ENCODE data around the gene TNS3.

TNS3 gene

DNA sequence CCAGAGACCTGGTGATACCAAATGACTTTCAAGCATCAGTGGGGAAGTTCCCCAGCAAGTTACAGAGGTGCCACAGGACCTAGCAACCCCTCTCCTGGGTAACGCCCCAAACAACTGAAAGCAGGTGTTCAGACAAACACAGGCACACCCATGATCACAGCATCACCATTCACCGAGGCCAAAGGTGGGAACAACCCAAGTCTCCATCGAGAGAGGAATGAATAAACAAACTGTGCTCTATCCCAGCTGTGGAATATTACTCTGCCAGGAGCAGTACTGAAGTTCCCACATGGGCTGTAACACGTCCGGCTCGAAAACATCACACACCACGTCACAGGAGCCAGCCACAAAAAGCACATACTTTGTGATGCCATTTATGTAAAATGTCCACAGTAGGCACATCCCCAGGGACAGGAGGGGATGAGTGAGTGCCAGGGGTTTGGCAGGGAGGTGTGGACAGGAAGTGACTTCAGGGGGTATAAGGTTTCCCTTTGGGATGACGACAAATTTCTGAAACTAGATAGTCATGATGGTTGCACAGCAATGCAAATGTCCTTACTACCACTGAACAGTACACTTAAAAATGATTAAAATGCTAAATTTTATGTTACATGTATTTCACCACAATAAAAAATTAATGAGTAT is 222.8 kb downstream of the TNS3 start:
- no peak overlapping the region for H3K4me3 ChIP-seq (replicated peaks; ENCODE audit: low read depth, low read length)
- TF ChIP-seq, protein P1, sequence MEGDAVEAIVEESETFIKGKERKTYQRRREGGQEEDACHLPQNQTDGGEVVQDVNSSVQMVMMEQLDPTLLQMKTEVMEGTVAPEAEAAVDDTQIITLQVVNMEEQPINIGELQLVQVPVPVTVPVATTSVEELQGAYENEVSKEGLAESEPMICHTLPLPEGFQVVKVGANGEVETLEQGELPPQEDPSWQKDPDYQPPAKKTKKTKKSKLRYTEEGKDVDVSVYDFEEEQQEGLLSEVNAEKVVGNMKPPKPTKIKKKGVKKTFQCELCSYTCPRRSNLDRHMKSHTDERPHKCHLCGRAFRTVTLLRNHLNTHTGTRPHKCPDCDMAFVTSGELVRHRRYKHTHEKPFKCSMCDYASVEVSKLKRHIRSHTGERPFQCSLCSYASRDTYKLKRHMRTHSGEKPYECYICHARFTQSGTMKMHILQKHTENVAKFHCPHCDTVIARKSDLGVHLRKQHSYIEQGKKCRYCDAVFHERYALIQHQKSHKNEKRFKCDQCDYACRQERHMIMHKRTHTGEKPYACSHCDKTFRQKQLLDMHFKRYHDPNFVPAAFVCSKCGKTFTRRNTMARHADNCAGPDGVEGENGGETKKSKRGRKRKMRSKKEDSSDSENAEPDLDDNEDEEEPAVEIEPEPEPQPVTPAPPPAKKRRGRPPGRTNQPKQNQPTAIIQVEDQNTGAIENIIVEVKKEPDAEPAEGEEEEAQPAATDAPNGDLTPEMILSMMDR (IDR thresholded peaks at IDR 0.05; ENCODE audit: low read depth, low read length, missing control alignments) = no peak
- no peak for DNase-seq (ENCODE audit: extremely low read depth, low read depth)

DNA sequence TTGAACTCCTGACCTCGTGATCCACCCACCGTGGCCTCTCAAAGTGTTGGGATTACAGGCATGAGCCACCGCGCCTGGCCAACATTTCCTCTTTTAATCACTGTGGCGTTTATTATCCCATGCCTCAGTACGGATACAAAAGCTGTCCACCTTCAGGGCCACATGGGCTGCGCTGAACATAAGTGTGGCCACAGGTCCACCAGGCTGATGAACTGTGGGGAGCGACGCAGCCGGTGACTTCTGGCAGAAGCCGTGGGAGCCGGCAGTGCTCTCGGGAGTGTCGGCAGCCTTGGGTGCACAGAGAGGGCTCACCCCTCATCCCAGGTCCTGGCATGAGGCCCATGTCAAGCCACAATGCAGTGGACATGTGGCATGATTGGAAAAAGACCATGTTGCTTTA is 223.6 kb downstream of the TNS3 start:
- TF ChIP-seq, protein P1 (IDR thresholded peaks at IDR 0.05; ENCODE audit: low read depth, low read length, missing control alignments) = no peak
- no peak overlapping the region for H3K4me3 ChIP-seq (replicated peaks; ENCODE audit: low read depth, low read length)
- no peak for DNase-seq (ENCODE audit: extremely low read depth, low read depth)

DNA sequence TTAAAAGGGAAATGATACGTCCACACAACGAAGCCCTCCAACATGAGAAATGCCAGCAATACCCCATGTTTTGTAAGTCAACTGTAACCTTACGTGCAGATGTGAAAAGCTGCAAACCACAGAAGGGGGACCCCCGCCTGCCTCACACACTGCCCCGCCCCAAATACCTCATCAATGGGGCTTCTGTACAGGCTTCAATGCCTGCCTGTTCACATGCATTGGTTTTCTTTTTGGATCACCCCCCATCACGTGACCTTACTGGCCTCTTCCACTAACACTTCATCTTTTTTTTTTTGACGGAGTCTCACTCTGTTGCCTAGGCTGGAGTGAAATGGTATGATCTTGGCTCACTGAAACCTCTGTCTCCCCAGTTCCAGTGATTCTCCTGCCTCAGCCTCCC is 224.0 kb downstream of the TNS3 start:
- TF ChIP-seq, protein P1 (IDR thresholded peaks at IDR 0.05; ENCODE audit: low read depth, low read length, missing control alignments) = no peak
- no peak for DNase-seq (ENCODE audit: extremely low read depth, low read depth)
- no peak overlapping the region for H3K4me3 ChIP-seq (replicated peaks; ENCODE audit: low read depth, low read length)

DNA sequence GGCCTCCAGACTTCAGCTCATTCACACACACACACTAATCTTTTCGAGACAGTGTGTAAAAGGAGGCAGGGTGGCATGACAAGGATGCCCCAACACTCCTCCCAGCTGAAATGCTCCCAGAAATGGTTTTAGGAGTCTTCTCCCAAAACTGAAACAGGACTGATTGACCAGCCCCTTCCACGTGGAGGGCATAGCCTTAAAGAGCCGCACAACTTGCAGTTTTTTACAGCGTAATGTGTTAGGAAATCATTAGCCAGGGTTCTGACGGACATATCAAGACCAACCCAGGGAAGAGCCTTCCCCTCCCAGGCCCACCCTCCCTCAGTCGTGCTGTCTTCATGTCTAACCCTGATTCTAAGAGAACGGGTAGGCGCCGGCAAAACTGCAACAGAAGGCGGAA is 224.6 kb downstream of the TNS3 start:
- no peak for DNase-seq (ENCODE audit: extremely low read depth, low read depth)
- TF ChIP-seq, protein P1 (IDR thresholded peaks at IDR 0.05; ENCODE audit: low read depth, low read length, missing control alignments) = no peak
- H3K4me3 ChIP-seq (replicated peaks; ENCODE audit: low read depth, low read length) = no peak overlapping the region

DNA sequence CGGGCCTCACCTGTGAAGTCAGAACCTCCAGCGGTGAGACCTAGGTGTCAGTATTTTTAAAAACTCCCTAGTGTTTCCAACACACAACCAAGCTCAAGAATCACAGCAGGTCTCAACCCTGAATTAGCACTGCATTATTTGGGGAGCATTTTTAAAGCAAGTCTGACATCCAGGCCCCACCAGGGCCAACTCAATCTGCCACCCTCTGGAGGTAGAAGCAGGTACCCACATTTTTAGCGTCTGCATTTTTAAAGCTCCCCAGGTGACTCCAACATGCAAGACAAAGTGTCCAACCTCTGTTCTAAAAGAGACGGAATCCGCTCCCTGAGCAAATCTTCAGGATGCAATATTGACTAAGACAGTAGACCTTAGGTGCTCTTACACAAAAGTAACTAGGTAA is 225.7 kb downstream of the TNS3 start:
- DNase-seq (ENCODE audit: extremely low read depth, low read depth) = no peak
- no peak overlapping the region for H3K4me3 ChIP-seq (replicated peaks; ENCODE audit: low read depth, low read length)
- TF ChIP-seq, protein P1 (IDR thresholded peaks at IDR 0.05; ENCODE audit: low read depth, low read length, missing control alignments) = no peak

DNA sequence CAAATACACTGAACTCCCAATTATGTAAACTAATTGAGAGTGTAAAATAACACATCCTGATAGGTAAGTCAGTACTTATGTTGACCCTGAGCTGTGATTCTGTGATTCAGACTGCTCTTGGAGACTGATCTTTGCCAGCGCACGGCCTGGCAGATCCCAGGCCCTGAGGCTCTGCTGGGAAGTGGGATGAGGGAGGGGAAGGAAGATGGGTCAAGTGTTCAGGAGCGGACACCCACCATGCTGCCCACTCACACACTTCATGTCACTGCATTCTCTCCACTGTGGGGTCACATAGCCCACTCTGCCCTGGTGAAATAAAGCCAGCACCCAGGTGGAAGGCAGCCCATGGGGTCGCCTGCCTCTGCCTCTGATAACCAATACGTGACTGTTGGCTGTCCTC is 226.2 kb downstream of the TNS3 start:
- no peak overlapping the region for H3K4me3 ChIP-seq (replicated peaks; ENCODE audit: low read depth, low read length)
- no peak for DNase-seq (ENCODE audit: extremely low read depth, low read depth)
- TF ChIP-seq, protein P1 (IDR thresholded peaks at IDR 0.05; ENCODE audit: low read depth, low read length, missing control alignments) = no peak

All from HFF-Myc (cell line).